HEK293T (cell line): ENCODE results near the gene COLGALT1.
"Not testable (repeated sequence)": the region's sequence is repeated elsewhere in the genome, so short reads cannot be mapped to it uniquely, and the experiment has no call there.

Experiments used
- CTCF ChIA-PET: fragments of 350-600 bp; formaldehyde crosslinking; extraction: SDS; loops from one replicate; lab custom pipeline; 2021; ENCODE audit warnings: antibody characterized with exemption, inconsistent platforms; lab: Yijun Ruan, JAX
- POLR2A ChIA-PET: fragments of 350-600 bp; formaldehyde crosslinking; extraction: SDS; loops from one replicate; lab custom pipeline; 2020; ENCODE audit warnings: antibody characterized with exemption, inconsistent platforms; lab: Yijun Ruan, JAX
- DNase-seq: peaks from one replicate; pipeline ENCODE4 v3.0.0; 2012; ENCODE audit warnings: mixed read lengths; ENCODE audit errors: extremely low spot score
- ARNT ChIP-seq: fragments of 450-650 bp; IDR thresholded peaks from 2 replicates; pipeline ENCODE4 v1.6.1; 2017; ENCODE audit warnings: mild to moderate bottlenecking
- BHLHE40 ChIP-seq: fragments of 450-650 bp; IDR thresholded peaks from 2 replicates; pipeline ENCODE4 v1.6.1; 2016; ENCODE audit warnings: mild to moderate bottlenecking, moderate library complexity, borderline replicate concordance
- CTBP1 ChIP-seq: fragments of 450-650 bp; IDR thresholded peaks from 2 replicates; pipeline ENCODE4 v1.6.1; 2016; ENCODE audit warnings: borderline replicate concordance
- ELF4 ChIP-seq: fragments of 450-650 bp; IDR thresholded peaks from 2 replicates; pipeline ENCODE4 v1.6.1; 2017; ENCODE audit warnings: antibody characterized with exemption
- FOXA1 ChIP-seq: fragments of 450-650 bp; IDR thresholded peaks from 2 replicates; pipeline ENCODE4 v1.6.1; 2016; ENCODE audit warnings: mild to moderate bottlenecking
- FOXK2 ChIP-seq: fragments of 450-650 bp; IDR thresholded peaks from 2 replicates; pipeline ENCODE4 v1.6.1; 2016; ENCODE audit warnings: mild to moderate bottlenecking
- FOXM1 ChIP-seq: fragments of 450-650 bp; IDR thresholded peaks from 2 replicates; pipeline ENCODE4 v1.6.1; 2017; ENCODE audit warnings: mild to moderate bottlenecking, borderline replicate concordance
- HDGF ChIP-seq: fragments of 450-650 bp; IDR thresholded peaks from 2 replicates; pipeline ENCODE4 v1.6.1; 2017; ENCODE audit warnings: antibody characterized with exemption, borderline replicate concordance
- L3MBTL2 ChIP-seq: fragments of 450-650 bp; conservative IDR thresholded peaks from 2 replicates; pipeline ENCODE4 v1.6.1; 2016; ENCODE audit warnings: mild to moderate bottlenecking
- LEF1 ChIP-seq: fragments of 450-650 bp; IDR thresholded peaks from 2 replicates; pipeline ENCODE4 v1.6.1; 2017; ENCODE audit warnings: mild to moderate bottlenecking, borderline replicate concordance
- NFRKB ChIP-seq: fragments of 450-650 bp; IDR thresholded peaks from 2 replicates; pipeline ENCODE4 v1.6.1; 2016; ENCODE audit warnings: mild to moderate bottlenecking, moderate library complexity
- PKNOX1 ChIP-seq: fragments of 450-650 bp; IDR thresholded peaks from 2 replicates; pipeline ENCODE4 v1.6.1; 2016
- SP1 ChIP-seq: fragments of 450-650 bp; IDR thresholded peaks from 2 replicates; pipeline ENCODE4 v1.6.1; 2017
- SUZ12 ChIP-seq: fragments of 450-650 bp; IDR thresholded peaks from 2 replicates; pipeline ENCODE4 v1.6.1; 2016; ENCODE audit warnings: mild to moderate bottlenecking
- TARDBP ChIP-seq: fragments of 450-650 bp; IDR thresholded peaks from 2 replicates; pipeline ENCODE4 v1.6.1; 2016
- ZNF384 ChIP-seq: fragments of 450-650 bp; IDR thresholded peaks from 2 replicates; pipeline ENCODE4 v1.6.1; 2016

COLGALT1 gene

GRCh38 chr19:17590866-17591265 lies 35.4 kb downstream of the COLGALT1 start:
- POLR2A ChIA-PET, result no interaction called here
- CTCF ChIA-PET, result interaction anchor here (1.4 kb wide), 1 partner anchor 17 kb away, joined by 5 read pairs; no protein-coding TSS in a partner anchor
- no peak for DNase-seq
- TF ChIP-seq LEF1 (no peak), ZNF384 (no peak), TARDBP (no peak), FOXM1 (no peak), PKNOX1 (no peak), SUZ12 (no peak), SP1 (no peak), FOXK2 (no peak), L3MBTL2 (no peak), ELF4 (no peak), ARNT (no peak), BHLHE40 (no peak), FOXA1 (no peak), NFRKB (no peak), HDGF (no peak), CTBP1 (no peak)

- DNase-seq, CTCF ChIA-PET, POLR2A ChIA-PET: not testable (repeated sequence)
These were observed 38.8 kb downstream of the COLGALT1 start for GRCh38 chr19:17594296-17594695.

GRCh38 chr19:17598063-17598462 lies 42.6 kb downstream of the COLGALT1 start:
- CTCF ChIA-PET, result interaction anchor here (1.0 kb wide), 1 partner anchor 8 kb away, joined by 3 read pairs; no protein-coding TSS in a partner anchor
- POLR2A ChIA-PET, result not testable (repeated sequence)

GRCh38 chr19:17598953-17599352 lies 43.5 kb downstream of the COLGALT1 start:
- ChIA-PET CTCF (no interaction called here), POLR2A (no interaction called here)
- no peak for DNase-seq
- no peak for TF ChIP-seq NFRKB
- TF ChIP-seq BHLHE40, result no peak
- no peak for TF ChIP-seq FOXM1
- no peak for TF ChIP-seq ARNT
- TF ChIP-seq TARDBP, result no peak

More at GRCh38 chr19:17598063-17598462, 42.6 kb downstream of the COLGALT1 start:
- not testable (repeated sequence) for DNase-seq

DNA sequence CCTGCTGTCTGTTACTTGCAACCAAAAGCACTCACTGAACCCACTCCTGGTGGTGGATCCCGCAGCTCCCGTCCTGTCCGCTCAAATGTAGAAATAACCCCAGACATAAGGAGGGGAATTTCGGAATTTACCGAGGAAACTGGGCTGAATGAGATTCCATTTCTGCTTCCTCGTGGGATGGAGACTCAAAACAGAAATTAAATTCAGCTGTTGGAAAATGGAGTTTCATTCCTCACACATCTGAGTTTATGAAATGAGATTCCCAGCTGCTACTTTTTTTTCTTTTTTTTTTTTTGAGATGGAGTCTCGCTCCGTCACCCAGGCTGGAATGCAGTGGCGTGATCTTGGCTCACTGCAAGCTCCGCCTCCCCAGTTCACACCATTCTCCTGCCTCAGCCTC lies 44.3 kb downstream of the COLGALT1 start:
- no peak for TF ChIP-seq ELF4
- TF ChIP-seq CTBP1, result no peak
- ChIA-PET POLR2A (no interaction called here), CTCF (interaction anchor here (0.6 kb wide), 1 partner anchor 175 kb away, joined by 3 read pairs; no protein-coding TSS in a partner anchor)
- no peak for DNase-seq

DNA sequence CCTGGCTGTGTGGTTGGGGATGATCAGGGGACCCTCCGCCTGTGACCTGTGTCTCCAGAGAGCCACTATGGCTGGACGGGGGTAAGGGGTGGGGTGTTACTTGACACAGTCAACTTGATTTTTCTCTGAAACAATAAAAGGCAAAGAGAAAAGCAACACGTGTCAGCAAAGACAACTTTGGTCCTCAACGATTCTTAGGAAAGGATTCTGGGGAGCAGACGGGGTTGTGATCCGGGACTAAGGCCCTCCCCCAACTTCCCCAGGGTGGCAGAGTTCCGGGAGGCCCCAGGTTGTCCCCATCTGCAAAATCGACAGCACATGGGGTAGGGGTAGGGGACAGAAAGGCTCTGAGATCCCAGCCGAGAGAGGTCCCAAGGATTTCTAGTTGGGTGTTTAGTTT lies 46.2 kb downstream of the COLGALT1 start:
- ChIA-PET CTCF (no interaction called here), POLR2A (no interaction called here)
- TF ChIP-seq NFRKB (no peak), FOXM1 (no peak), BHLHE40 (no peak), FOXA1 (no peak), L3MBTL2 (no peak)
- DNase-seq, result no peak

- DNase-seq, result no peak
- CTCF ChIA-PET, result no interaction called here
- POLR2A ChIA-PET, result no interaction called here
- no peak for TF ChIP-seq NFRKB
- no peak for TF ChIP-seq L3MBTL2
- TF ChIP-seq CTBP1, result no peak
- TF ChIP-seq FOXA1, result no peak
- TF ChIP-seq ELF4, result no peak
- TF ChIP-seq ARNT, result no peak
- TF ChIP-seq LEF1, result no peak
- TF ChIP-seq FOXK2, result no peak
- no peak for TF ChIP-seq BHLHE40
- TF ChIP-seq SUZ12, result no peak
- no peak for TF ChIP-seq TARDBP
- TF ChIP-seq FOXM1, result no peak
- TF ChIP-seq ZNF384, result no peak
- TF ChIP-seq HDGF, result no peak
- TF ChIP-seq SP1, result no peak
- TF ChIP-seq PKNOX1, result no peak
These were observed 46.8 kb downstream of the COLGALT1 start for GRCh38 chr19:17602217-17602616.

DNA sequence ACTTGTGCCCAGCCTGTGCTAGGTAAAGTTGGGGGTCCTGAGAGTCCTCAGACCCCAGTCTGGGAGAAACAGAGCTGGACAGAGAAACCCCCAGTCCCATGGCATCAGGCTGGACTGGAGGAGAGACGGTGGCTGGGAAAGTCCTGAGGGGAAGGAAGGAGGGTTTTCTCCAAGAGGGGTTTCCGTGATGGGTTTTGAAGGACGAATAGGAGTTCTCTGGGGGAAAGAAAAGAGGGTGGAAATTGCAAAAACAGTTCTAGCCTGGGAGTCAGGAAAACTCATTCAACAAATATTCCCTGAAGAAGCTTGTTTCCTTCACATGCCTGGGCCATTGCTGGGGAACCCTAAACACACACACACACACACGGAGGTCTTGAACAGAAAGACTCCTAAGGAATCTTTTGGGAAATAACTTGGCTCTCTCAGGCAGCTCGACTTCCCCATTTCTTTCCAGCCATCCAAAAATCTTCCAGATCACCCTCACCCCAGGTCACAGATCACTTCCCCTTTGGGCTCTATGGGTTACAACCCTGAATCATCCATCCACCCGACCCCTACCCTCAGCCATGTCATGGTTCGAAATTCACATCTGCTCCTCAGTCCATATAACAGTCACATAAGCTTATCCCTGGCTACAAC lies 47.5 kb downstream of the COLGALT1 start:
- no peak for DNase-seq
- ChIA-PET CTCF (interaction anchor here (1.2 kb wide), 1 partner anchor 15 kb away, joined by 4 read pairs; no protein-coding TSS in a partner anchor), POLR2A (no interaction called here)
- TF ChIP-seq ELF4, result no peak
- no peak for TF ChIP-seq NFRKB
- no peak for TF ChIP-seq ARNT
- TF ChIP-seq SUZ12, result no peak
- no peak for TF ChIP-seq L3MBTL2
